Sigmoid colon (tissue), 7 donors: ENCODE results near the gene TIMP2. TPM values are rescaled to one million over a fixed set of nuclear protein-coding genes. Genes with fewer than 3 reads are reported as not detected.

Experiments used
- DNase-seq: peaks from one replicate; pipeline ENCODE4 v3.0.0-alpha.2; 2019
- H3K27ac ChIP-seq, 4 donors: fragments of 200-600 bp; sonication (generic); one replicate each; pipeline ENCODE4 v1.5.1; 2016 to 2019; ENCODE audit warnings: mild to moderate bottlenecking in 1 of 4
- H3K27me3 ChIP-seq, 3 donors: fragments of 200-600 bp; sonication (generic); one replicate each; pipeline ENCODE4 v1.5.1; 2019; ENCODE audit warnings: mild to moderate bottlenecking in 1 of 3
- H3K36me3 ChIP-seq, 4 donors: fragments of 200-600 bp; sonication (generic); one replicate each; pipeline ENCODE4 v1.5.1; 2016 to 2019
- H3K4me1 ChIP-seq, 4 donors: fragments of 200-600 bp; sonication (generic); one replicate each; pipeline ENCODE4 v1.5.1; 2017 to 2019
- H3K4me3 ChIP-seq, 4 donors: fragments of 200-600 bp; sonication (generic); one replicate each; pipeline ENCODE4 v1.5.1; 2017 to 2019; ENCODE audit warnings: mild to moderate bottlenecking in 2 of 4, moderate library complexity in 1 of 4
- H3K9me3 ChIP-seq, 4 donors: fragments of 200-600 bp in 3 of 4; sonication (generic) in 3 of 4; one replicate each; pipeline versions ENCODE4 v1.5.1 to v1.6.1; 2013 to 2019
- CTCF ChIP-seq, 4 experiments: fragments of 450-650 bp in 3 of 4; fragments of 200-600 bp in 1 of 4; IDR thresholded peaks; one replicate each; pipeline ENCODE4 v1.5.1; 2016 to 2019; ENCODE audit warnings: antibody characterized with exemption in 4 of 4, mild to moderate bottlenecking in 3 of 4, moderate library complexity in 2 of 4
- EP300 ChIP-seq, 4 donors: sonication (generic); formaldehyde crosslinking; IDR thresholded peaks; one replicate each; pipeline ENCODE4 v1.6.1; 2017; ENCODE audit warnings: antibody characterized with exemption in 4 of 4
- POLR2A ChIP-seq, 2 donors: fragments of 450-650 bp; IDR thresholded peaks; one replicate each; pipeline ENCODE4 v1.6.1; 2016; ENCODE audit warnings: antibody characterized with exemption in 2 of 2, mild to moderate bottlenecking in 2 of 2, moderate library complexity in 2 of 2
- POLR2AphosphoS5 ChIP-seq, 4 donors: sonication (generic); formaldehyde crosslinking; IDR thresholded peaks; one replicate each; pipeline ENCODE4 v1.6.1; 2017; ENCODE audit warnings: antibody characterized with exemption in 4 of 4
- WGBS, 2 donors: extraction: QIAGEN DNeasy Blood & Tissue Kit; methylation state at CpG; one replicate each; pipeline ENCODE4 v1.1.7; 2013; 5-methylcytosine and 5-hydroxymethylcytosine counted together
- intact Hi-C: fragments of 100-400 bp; cut with DNase I; formaldehyde crosslinking; loops from one replicate; pipeline ENCODE4 v1.15.1; 2023
- polyA plus RNA-seq, 3 donors: library from polyadenylated mRNA; stranded (reverse); fragments of 200-250 nt; gene quantifications; one replicate each; pipeline ENCODE4 v1.2.3, GENCODE V29; 2013
- total RNA-seq, 4 donors: library from RNA; depleted of rRNA; stranded (reverse); fragments of >200 nt; gene quantifications; one replicate each; pipeline ENCODE4 v1.1.0, GENCODE V29; 2016
- donor health status: healthy with polysubstance abuse.
- donor health status: Bipolar disorder and iron deficiency.
- donor health status: healthy.

Gene TIMP2
- total and polyA plus RNA-seq, 7 donors = 16.4 to 227 (median 142) TPM

GRCh38 chr17:78842881-78843565 lies 82.2 kb downstream of the TIMP2 start:
- Histone ChIP-seq H3K4me1 (peaks cover 0 to 26% (median 20%) of the 10 kb centered on the region in 4 donors), H3K9me3 (no peaks in the 10 kb centered on the region), H3K36me3 (peaks cover 0 to 2% (median 0%) of the 10 kb centered on the region in 4 donors), H3K27me3 (no peaks in the 10 kb centered on the region), H3K4me3 (no peak overlapping the region), H3K27ac (no peak overlapping the region)
- peak in 1 of 4 experiments; percentile 16 for TF ChIP-seq CTCF (IDR thresholded peaks at IDR 0.05)
- TF ChIP-seq POLR2AphosphoS5 (IDR thresholded peaks at IDR 0.05) = no peak
- 53 to 69% methylated on average over 10 of the region's 10 CpGs for WGBS, 2 donors
- intact Hi-C loops = no loop called here
- DNase-seq = no peak

- peak; percentile 100 for DNase-seq
- peak within 1 kb of the TSS; percentile 74 to 95 (median 90) for H3K4me3 ChIP-seq
- TF ChIP-seq POLR2A (IDR thresholded peaks at IDR 0.05) (peak; percentile 78 to 95), EP300 (IDR thresholded peaks at IDR 0.05) (peak; percentile 65 to 99 (median 97)), CTCF (IDR thresholded peaks at IDR 0.05) (no peak), POLR2AphosphoS5 (IDR thresholded peaks at IDR 0.05) (peak; percentile 97 to 99 (median 98))
- peaks cover 5 to 22% (median 14%) of the 10 kb centered on the region in 4 donors for H3K36me3 ChIP-seq
- 0 to 1% methylated on average over 74 of the region's 74 CpGs for WGBS, 2 donors
- peaks cover 0 to 28% (median 22%) of the 10 kb centered on the region in 4 donors for H3K4me1 ChIP-seq
- peak within 1 kb of the TSS; percentile 92 to 100 (median 98) for H3K27ac ChIP-seq
- H3K9me3 ChIP-seq = no peaks in the 10 kb centered on the region
- intact Hi-C loops = loop anchor here (1.0 kb wide), 1 partner anchor 60 kb away; no protein-coding TSS in a partner anchor
- no peaks in the 10 kb centered on the region for H3K27me3 ChIP-seq
These were observed 84.2 kb downstream of the TIMP2 start, which contains the start of gene USP36 for GRCh38 chr17:78840780-78841611. Gene USP36 (minus strand): TSS chr17:78840814. CDS start chr17:78836363, 4,451 bp downstream.

- 0 to 1% methylated on average over 35 of the region's 35 CpGs for WGBS, 2 donors
- TF ChIP-seq POLR2A (IDR thresholded peaks at IDR 0.05) = no peak
- no peak for TF ChIP-seq EP300 (IDR thresholded peaks at IDR 0.05)
- no peak for TF ChIP-seq CTCF (IDR thresholded peaks at IDR 0.05)
- peak overlapping the region; percentile 74 to 95 (median 88) for H3K4me3 ChIP-seq
- intact Hi-C loops = loop anchor here (1.0 kb wide), 1 partner anchor 59 kb away; no protein-coding TSS in a partner anchor
- peaks cover 0 to 28% (median 22%) of the 10 kb centered on the region in 4 donors for H3K4me1 ChIP-seq
- H3K27ac ChIP-seq = peak overlapping the region; percentile 92 to 100 (median 98)
- H3K36me3 ChIP-seq = peaks cover 10 to 27% (median 19%) of the 10 kb centered on the region in 4 donors
- no peaks in the 10 kb centered on the region for H3K9me3 ChIP-seq
- DNase-seq = no peak
- H3K27me3 ChIP-seq = no peaks in the 10 kb centered on the region
These were observed 84.7 kb downstream of the TIMP2 start for GRCh38 chr17:78840530-78840779.

GRCh38 chr17:78839762-78840529 lies 85.2 kb downstream of the TIMP2 start:
- peak; percentile 79 for DNase-seq
- H3K4me1 ChIP-seq = peaks cover 0 to 28% (median 22%) of the 10 kb centered on the region in 4 donors
- H3K36me3 ChIP-seq = peaks cover 15 to 33% (median 24%) of the 10 kb centered on the region in 4 donors
- peak overlapping the region; percentile 92 to 100 (median 98) for H3K27ac ChIP-seq
- no peaks in the 10 kb centered on the region for H3K27me3 ChIP-seq
- intact Hi-C loops = loop anchor here (1.0 kb wide), 1 partner anchor 59 kb away; no protein-coding TSS in a partner anchor
- WGBS, 2 donors = 0 to 1% methylated on average over 73 of the region's 73 CpGs
- TF ChIP-seq POLR2AphosphoS5 (IDR thresholded peaks at IDR 0.05) = peak in 3 of 4 donors; percentile 56 to 68 (median 64)
- TF ChIP-seq POLR2A (IDR thresholded peaks at IDR 0.05) = no peak
- no peaks in the 10 kb centered on the region for H3K9me3 ChIP-seq
- peak overlapping the region; percentile 74 to 95 (median 88) for H3K4me3 ChIP-seq
